Measurements from ENCODE around the gene LITAFD.
"Not testable (repeated sequence)": the region's sequence is repeated elsewhere in the genome, so short reads cannot be mapped to it uniquely, and the experiment has no call there.

LITAFD gene

DNA sequence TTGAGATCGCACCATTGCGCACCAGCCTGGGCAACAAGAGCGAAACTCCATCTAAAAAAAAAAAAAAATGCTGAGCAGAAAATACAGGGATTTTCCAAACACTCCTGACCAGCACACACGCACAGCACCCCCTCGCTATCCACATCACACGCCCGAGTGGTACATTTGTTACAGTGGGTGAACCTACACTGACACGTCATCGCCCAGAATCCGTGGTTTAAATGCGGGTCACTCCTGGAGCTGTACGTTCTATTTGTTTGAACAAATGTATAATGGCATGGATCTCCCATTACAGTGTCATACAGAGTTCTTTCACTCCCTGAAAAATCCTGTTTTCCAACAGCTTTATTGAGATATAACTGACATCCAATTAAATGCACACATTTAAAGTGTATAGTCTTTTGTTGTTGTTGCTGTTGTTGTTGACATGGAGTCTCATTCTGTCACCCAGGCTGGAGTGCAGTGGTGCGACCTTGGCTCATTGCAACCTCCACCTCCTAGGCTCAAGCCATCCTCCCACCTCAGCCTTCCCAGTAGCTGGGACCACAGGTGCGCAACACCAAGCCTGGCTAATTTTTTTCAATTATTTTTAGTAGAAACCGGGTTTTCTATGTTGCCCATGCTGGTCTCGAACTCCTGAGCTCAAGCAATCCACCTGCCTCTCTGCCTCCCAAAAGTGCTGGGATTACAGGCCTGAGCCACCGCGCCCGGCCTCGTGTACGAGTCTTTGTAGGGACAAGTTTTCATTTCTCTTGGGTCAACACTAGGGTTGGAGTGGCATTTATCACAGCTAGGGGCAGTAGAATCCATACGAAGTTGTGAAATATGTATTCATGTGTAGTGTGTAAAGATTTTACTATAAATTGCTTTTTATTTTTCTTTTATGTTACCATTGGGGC is 8.9 kb upstream of the LITAFD start:
- no peaks in the 10 kb centered on the region; the same call in 1 of the 2 replicates for H3K4me1 ChIP-seq (ENCODE audit: control insufficient read depth, insufficient read depth, low read length)

DNA sequence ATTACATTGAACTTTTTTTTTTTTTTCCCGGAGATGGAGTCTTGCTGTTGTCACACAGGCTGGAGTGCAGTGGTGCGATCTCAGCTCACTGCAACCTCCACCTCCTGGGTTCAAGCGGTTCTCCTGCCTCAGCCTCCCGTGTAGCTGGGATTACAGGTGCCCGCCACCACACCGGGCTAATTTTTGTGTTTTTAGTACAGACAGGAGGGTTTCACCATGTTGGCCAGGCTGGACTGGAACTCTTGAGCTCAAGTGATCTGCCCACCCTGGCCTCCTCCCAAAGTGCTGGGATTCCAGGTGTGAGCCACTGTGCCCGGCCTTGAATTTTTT is 8.3 kb upstream of the LITAFD start:
- not testable (repeated sequence) for H3K27ac ChIP-seq (ENCODE audit: low read length); H3K9me3 ChIP-seq (ENCODE audit: control insufficient read depth, insufficient read depth, low read length); H3K27me3 ChIP-seq (ENCODE audit: control insufficient read depth, insufficient read depth, low read length); H3K4me3 ChIP-seq (ENCODE audit: low read length); DNase-seq (ENCODE audit: low read depth, low spot score); H3K4me1 ChIP-seq (ENCODE audit: control insufficient read depth, insufficient read depth, low read length); H3K36me3 ChIP-seq (ENCODE audit: control insufficient read depth, insufficient read depth, low read length)
- no CpG with 5 or more reads among the region's 7 CpGs for WGBS (ENCODE audit: insufficient coverage, insufficient read length)

More for the DNA sequence above, 8.9 kb upstream of the LITAFD start:
- Histone ChIP-seq H3K27ac (ENCODE audit: low read length) (no peak overlapping the region), H3K27me3 (ENCODE audit: control insufficient read depth, insufficient read depth, low read length) (no peaks in the 10 kb centered on the region), H3K4me3 (ENCODE audit: low read length) (no peak overlapping the region), H3K36me3 (ENCODE audit: control insufficient read depth, insufficient read depth, low read length) (no peaks in the 10 kb centered on the region), H3K9me3 (ENCODE audit: control insufficient read depth, insufficient read depth, low read length) (no peaks in the 10 kb centered on the region)
- no CpG with 5 or more reads among the region's 22 CpGs for WGBS (ENCODE audit: insufficient coverage, insufficient read length)
- DNase-seq (ENCODE audit: low read depth, low spot score) = no peak

DNA sequence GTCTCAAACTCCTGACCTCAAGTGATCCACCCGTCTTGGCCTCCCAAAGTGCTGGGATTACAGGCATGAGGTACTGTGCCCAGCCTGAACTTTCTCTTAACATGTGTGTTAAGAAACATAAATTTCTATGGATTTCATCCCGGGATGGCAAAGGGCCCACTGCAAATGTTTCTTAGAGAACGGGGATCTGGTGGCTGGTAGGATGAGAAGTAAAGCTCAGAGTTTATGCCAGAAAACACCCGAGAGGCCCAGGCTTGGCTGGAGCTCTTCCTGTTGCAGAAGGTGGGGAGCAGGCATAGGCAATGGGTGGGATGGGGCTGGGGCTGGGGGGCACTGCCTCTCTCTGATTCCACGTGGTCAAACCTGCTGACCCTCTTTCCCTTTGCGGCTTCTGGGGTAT is 7.8 kb upstream of the LITAFD start:
- no peak for DNase-seq (ENCODE audit: low read depth, low spot score)
- Histone ChIP-seq H3K27me3 (ENCODE audit: control insufficient read depth, insufficient read depth, low read length) (no peaks in the 10 kb centered on the region), H3K9me3 (ENCODE audit: control insufficient read depth, insufficient read depth, low read length) (no peaks in the 10 kb centered on the region), H3K27ac (ENCODE audit: low read length) (no peak overlapping the region), H3K4me3 (ENCODE audit: low read length) (no peak overlapping the region), H3K36me3 (ENCODE audit: control insufficient read depth, insufficient read depth, low read length) (no peaks in the 10 kb centered on the region), H3K4me1 (ENCODE audit: control insufficient read depth, insufficient read depth, low read length) (peaks cover 1% of the 10 kb centered on the region)
- no CpG with 5 or more reads among the region's 6 CpGs for WGBS (ENCODE audit: insufficient coverage, insufficient read length)

DNA sequence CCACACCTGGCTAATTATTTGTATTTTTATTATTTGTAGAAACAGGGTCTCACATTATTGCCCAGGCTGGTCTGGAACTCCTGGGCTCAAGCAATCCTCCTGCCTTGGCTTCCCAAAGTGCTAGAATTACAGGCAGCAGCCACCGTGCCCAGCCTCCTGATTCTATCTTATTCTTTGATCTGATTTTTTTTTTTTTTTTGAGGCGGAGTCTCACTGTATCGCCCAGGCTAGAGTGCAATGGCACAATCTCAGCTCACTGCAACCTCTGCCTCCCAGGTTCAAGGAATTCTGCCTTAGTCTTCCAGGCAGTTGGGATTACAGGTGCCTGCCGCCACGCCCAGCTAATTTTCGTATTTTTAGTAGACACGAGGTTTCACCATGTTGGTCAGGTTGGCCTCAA is 6.8 kb upstream of the LITAFD start:
- not testable (repeated sequence) for H3K36me3 ChIP-seq (ENCODE audit: control insufficient read depth, insufficient read depth, low read length); H3K4me1 ChIP-seq (ENCODE audit: control insufficient read depth, insufficient read depth, low read length); H3K27ac ChIP-seq (ENCODE audit: low read length); H3K27me3 ChIP-seq (ENCODE audit: control insufficient read depth, insufficient read depth, low read length); H3K4me3 ChIP-seq (ENCODE audit: low read length); H3K9me3 ChIP-seq (ENCODE audit: control insufficient read depth, insufficient read depth, low read length); DNase-seq (ENCODE audit: low read depth, low spot score)
- WGBS (ENCODE audit: insufficient coverage, insufficient read length) = no CpG with 5 or more reads among the region's 7 CpGs

DNA sequence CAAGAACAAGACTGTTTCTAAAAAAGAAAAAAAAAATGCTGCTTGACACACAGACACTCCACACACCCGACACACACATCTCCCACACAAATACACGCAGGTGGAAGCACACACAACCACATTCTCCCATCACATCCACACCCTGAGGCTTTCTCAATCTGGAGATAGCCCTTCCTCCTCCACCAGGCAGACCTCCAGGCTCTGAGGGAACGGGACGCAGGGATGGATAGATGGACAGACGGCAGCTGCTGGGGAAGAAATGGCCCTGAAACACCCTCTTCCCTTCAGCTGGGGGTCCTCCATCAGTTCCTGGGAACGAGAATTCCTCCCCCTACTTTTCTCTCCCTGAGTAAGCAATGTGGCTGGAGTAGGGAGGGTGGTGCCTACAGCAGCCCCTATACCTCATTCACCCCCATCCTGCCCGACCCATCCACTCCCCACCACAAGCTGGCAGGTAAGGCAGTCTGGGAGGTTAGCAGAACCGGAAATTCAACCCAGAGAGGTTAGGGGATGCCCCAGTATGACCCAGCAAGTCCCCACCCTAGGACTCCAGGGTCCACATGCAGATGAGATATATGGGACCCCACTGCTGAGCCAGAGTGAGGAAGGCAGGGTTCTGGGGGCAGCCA is 4.1 kb upstream of the LITAFD start:
- Histone ChIP-seq H3K27ac (ENCODE audit: low read length) (no peak overlapping the region), H3K4me3 (ENCODE audit: low read length) (no peak overlapping the region), H3K36me3 (ENCODE audit: control insufficient read depth, insufficient read depth, low read length) (no peaks in the 10 kb centered on the region), H3K9me3 (ENCODE audit: control insufficient read depth, insufficient read depth, low read length) (no peaks in the 10 kb centered on the region), H3K27me3 (ENCODE audit: control insufficient read depth, insufficient read depth, low read length) (no peaks in the 10 kb centered on the region), H3K4me1 (ENCODE audit: control insufficient read depth, insufficient read depth, low read length) (peaks cover 1% of the 10 kb centered on the region)
- DNase-seq (ENCODE audit: low read depth, low spot score) = no peak
- WGBS (ENCODE audit: insufficient coverage, insufficient read length) = no CpG with 5 or more reads among the region's 8 CpGs

DNA sequence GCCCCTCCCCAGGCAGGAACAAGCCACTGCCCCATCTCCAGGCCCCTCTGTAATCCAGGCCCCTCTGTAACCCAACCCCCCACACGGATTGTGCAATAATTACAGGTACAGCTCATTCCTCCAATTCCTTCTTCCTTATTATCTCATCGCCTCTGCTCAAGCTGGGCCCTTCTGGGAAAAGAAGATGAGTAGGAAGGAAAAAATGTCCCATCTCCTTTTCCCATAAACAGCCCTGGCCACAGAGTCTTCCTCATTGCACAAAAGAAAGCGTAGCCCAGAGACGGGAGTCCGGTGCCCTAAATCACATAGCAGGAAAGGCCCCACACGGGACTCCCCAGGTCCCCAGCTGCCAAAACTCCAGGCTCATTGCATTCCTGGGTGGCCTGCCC is 3.6 kb upstream of the LITAFD start:
- no peaks in the 10 kb centered on the region for H3K27me3 ChIP-seq (ENCODE audit: control insufficient read depth, insufficient read depth, low read length)
- DNase-seq (ENCODE audit: low read depth, low spot score) = no peak
- H3K4me1 ChIP-seq (ENCODE audit: control insufficient read depth, insufficient read depth, low read length) = peaks cover 1% of the 10 kb centered on the region
- H3K4me3 ChIP-seq (ENCODE audit: low read length) = no peak overlapping the region
- H3K9me3 ChIP-seq (ENCODE audit: control insufficient read depth, insufficient read depth, low read length) = no peaks in the 10 kb centered on the region
- H3K36me3 ChIP-seq (ENCODE audit: control insufficient read depth, insufficient read depth, low read length) = no peaks in the 10 kb centered on the region
- H3K27ac ChIP-seq (ENCODE audit: low read length) = no peak overlapping the region
- WGBS (ENCODE audit: insufficient coverage, insufficient read length) = no CpG with 5 or more reads among the region's 6 CpGs

DNA sequence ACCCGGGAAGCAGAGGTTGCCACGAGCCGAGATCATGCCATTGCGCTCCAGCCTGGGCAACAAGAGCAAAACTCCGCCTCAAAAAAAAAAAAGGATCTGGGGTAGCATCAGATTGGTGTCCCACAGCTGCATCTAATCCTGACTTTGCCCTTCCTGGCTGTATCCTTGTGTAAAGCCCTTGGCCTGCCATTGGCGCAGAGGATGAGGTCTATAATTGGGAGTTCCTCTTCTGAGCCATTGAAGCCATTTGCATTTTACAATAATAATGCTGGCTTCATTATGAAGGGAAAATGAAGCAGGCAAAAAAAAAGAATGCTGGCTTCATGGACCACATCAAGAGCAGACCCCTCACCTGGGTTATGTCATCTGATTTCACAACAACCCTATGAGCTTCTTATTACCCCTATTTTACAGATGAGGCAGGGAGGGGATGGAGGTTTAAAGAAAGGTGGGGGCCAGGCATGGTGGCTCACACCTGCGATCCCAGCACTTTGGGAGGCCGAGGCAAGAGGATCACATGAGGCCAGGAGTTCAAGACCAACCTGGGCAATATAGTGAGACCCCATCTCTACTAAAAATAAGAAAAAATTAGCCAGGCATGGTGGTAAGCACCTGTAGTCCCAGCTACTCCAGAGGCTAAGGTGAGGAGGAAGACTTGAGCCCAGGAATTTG is 1.2 kb upstream of the LITAFD start:
- no peak for DNase-seq (ENCODE audit: low read depth, low spot score)
- Histone ChIP-seq H3K27me3 (ENCODE audit: control insufficient read depth, insufficient read depth, low read length) (no peaks in the 10 kb centered on the region), H3K36me3 (ENCODE audit: control insufficient read depth, insufficient read depth, low read length) (no peaks in the 10 kb centered on the region), H3K4me1 (ENCODE audit: control insufficient read depth, insufficient read depth, low read length) (peaks cover 1% of the 10 kb centered on the region), H3K4me3 (ENCODE audit: low read length) (no peak overlapping the region), H3K27ac (ENCODE audit: low read length) (no peak overlapping the region), H3K9me3 (ENCODE audit: control insufficient read depth, insufficient read depth, low read length) (no peaks in the 10 kb centered on the region)
- no CpG with 5 or more reads among the region's 8 CpGs for WGBS (ENCODE audit: insufficient coverage, insufficient read length)

DNA sequence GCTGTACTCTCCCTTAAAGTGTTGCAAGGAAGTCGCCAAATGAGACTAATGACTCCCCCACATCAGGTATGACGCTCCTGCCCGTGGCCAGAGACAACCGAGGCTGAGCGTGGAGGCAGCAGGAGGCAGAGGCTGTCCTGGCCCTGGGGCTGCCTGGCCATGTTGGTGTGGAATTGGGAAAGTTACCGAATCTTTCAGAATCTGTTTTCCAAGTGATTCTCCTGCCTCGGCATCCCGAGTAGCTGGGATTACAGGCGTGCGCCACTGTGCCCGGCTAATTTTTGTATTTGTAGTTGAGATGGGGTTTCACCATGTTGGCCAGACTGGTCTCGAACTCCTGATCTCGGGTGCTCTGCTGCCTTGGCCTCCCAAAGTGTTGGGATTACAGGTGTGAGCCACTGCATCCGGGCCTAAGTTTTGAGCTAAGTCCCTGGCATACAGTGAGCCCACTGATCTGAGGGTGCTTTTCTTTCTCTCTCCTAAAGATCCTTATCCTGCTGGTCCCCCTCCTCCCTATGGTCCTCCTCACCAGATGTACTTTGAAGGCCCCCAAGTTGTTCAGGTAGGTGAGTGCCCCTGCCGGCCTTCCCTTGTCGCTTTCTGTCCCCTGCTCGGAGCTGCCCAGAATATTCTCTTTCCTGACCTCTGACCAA is 700 bp downstream of the LITAFD start:
- H3K4me1 ChIP-seq (ENCODE audit: control insufficient read depth, insufficient read depth, low read length) = peaks cover 3% of the 10 kb centered on the region
- H3K9me3 ChIP-seq (ENCODE audit: control insufficient read depth, insufficient read depth, low read length) = no peaks in the 10 kb centered on the region
- no peak overlapping the region for H3K27ac ChIP-seq (ENCODE audit: low read length)
- H3K36me3 ChIP-seq (ENCODE audit: control insufficient read depth, insufficient read depth, low read length) = no peaks in the 10 kb centered on the region; the same call in 1 of the 2 replicates
- H3K27me3 ChIP-seq (ENCODE audit: control insufficient read depth, insufficient read depth, low read length) = no peaks in the 10 kb centered on the region
- no peak for DNase-seq (ENCODE audit: low read depth, low spot score)
- H3K4me3 ChIP-seq (ENCODE audit: low read length) = no peak overlapping the region
- no CpG with 5 or more reads among the region's 17 CpGs for WGBS (ENCODE audit: insufficient coverage, insufficient read length)

DNA sequence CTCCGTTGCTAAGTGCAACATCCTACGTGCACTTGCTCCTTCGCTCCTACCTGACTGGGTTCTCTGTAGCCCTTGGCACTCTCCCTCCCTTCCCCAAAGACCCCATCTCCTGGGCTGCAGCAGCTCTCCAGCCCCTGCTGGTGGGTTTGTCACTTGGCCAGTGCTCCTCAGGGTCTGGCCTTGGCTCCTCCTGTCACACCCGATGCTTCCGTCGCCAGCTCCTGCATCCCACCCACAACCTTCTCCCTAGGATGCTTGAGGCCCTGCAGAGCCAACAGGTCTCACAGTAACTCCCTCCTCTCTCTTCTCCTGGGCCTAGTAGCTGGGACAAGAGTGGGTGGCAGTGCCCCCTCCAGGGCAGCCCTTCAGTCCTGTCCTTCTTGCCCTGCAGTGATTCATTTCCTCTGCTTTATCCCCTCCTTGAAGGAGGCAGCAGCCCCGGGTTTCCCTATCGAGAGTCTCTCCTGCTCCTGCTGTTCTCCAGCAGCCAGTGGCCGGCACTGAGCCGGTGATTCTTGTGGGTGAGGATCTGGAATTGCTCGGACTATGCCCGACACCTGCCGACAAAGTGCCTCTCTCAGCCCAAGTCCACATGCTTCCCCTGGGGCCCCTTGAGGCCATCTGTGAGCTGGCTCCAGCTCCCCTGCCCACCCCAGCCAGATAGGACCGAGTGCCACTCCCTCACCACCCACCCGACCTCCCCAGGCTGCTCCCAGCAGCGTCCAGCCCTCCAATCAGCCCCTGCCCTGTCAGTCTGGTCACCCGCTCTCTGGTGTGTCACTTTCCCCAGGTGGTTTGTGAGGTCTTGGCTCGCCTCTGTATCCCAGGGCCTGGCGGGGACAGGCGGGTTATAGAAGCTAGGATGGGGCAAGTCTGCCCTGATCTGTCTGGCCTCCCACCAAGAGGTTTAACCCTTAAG is 3.8 kb downstream of the LITAFD start:
- Histone ChIP-seq H3K27ac (ENCODE audit: low read length) (no peak overlapping the region), H3K4me3 (ENCODE audit: low read length) (no peak overlapping the region), H3K4me1 (ENCODE audit: control insufficient read depth, insufficient read depth, low read length) (0 out of 2 replicates have a peak, but pooled peaks cover 2% of the 10 kb centered on the region), H3K27me3 (ENCODE audit: control insufficient read depth, insufficient read depth, low read length) (no peaks in the 10 kb centered on the region), H3K36me3 (ENCODE audit: control insufficient read depth, insufficient read depth, low read length) (peaks cover 10% of the 10 kb centered on the region; the same call in 1 of the 2 replicates), H3K9me3 (ENCODE audit: control insufficient read depth, insufficient read depth, low read length) (no peaks in the 10 kb centered on the region)
- DNase-seq (ENCODE audit: low read depth, low spot score) = no peak
- WGBS (ENCODE audit: insufficient coverage, insufficient read length) = no CpG with 5 or more reads among the region's 20 CpGs

Data from iPS DF 6.9 (cell line).